LNCaP clone FGC (cell line): Measurements from ENCODE around the gene PLAAT2.
"Not testable (repeated sequence)": the region's sequence is repeated elsewhere in the genome, so short reads cannot be mapped to it uniquely, and the experiment has no call there.

ENCODE experiments used
- DNase-seq: peaks from one replicate; pipeline ENCODE4 v3.0.0-alpha.2; 2011; ENCODE audit warnings: low read depth
- H3K4me3 ChIP-seq: 2 replicates; pipeline ENCODE4 v1.5.1; 2011; ENCODE audit warnings: mild to moderate bottlenecking, low read depth, low read length, control low read depth
- TF ChIP-seq, protein P1 (sequence below): IDR thresholded peaks from 2 replicates; pipeline ENCODE4 v1.5.1; 2012; ENCODE audit warnings: mild to moderate bottlenecking; ENCODE audit not compliant: control insufficient read depth, insufficient read depth; ENCODE audit errors: extremely low read depth

The PLAAT2 gene

DNA sequence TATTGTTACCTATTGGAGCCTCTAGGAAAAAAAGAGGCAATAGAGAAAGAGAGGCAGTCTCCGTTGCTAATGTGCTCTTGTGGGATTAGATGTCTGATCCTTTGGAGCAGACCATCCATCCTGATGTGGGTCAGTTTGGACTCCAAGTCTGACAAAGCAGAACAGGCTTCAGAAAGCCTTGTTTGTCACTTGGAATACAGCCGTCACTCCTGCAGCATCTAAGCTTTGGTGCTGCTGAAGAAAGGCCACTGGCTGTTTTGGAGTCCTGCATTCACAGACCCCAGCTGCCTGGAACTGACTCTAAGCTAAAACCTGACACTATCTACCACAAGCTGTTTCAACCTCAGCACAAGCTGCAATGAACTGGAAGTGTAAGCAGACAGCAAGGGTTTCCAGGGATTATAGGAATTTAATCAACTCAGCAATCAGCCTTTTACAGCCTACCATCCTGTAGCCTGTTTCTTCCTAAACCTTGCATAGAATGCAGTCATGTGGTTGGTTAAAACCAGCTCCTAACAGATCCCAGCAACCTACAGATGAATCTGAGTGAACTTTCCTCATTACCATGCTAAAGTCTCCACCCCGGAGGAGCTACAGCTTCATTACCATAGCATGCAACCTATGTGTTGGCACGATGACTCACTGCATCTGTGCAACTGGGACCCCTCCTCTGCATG is 30.2 kb downstream of the PLAAT2 start:
- H3K4me3 ChIP-seq = no peak overlapping the region
- DNase-seq = no peak
- TF ChIP-seq, protein P1, sequence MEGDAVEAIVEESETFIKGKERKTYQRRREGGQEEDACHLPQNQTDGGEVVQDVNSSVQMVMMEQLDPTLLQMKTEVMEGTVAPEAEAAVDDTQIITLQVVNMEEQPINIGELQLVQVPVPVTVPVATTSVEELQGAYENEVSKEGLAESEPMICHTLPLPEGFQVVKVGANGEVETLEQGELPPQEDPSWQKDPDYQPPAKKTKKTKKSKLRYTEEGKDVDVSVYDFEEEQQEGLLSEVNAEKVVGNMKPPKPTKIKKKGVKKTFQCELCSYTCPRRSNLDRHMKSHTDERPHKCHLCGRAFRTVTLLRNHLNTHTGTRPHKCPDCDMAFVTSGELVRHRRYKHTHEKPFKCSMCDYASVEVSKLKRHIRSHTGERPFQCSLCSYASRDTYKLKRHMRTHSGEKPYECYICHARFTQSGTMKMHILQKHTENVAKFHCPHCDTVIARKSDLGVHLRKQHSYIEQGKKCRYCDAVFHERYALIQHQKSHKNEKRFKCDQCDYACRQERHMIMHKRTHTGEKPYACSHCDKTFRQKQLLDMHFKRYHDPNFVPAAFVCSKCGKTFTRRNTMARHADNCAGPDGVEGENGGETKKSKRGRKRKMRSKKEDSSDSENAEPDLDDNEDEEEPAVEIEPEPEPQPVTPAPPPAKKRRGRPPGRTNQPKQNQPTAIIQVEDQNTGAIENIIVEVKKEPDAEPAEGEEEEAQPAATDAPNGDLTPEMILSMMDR = no peak

DNA sequence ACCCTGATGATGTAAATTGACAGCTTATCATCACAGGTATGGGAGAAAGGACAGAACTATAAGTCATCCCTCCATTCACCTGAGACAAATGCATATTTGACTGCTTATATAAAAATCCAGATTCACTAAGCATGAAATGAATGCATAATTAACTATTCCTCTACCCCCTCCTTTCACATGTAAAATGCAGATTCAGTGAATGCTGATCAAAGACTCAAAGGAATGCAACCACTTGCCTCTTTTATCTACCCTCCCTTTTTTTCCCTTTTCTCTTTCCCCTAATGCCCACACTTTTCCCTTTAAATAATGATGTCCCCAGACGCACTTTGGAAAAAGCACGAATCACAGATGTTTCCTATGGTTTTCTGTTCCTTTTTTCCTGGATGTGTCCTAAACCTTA is 31.1 kb downstream of the PLAAT2 start:
- TF ChIP-seq, protein P1 = no peak
- no peak overlapping the region for H3K4me3 ChIP-seq
- no peak for DNase-seq

- DNase-seq = peak; percentile 36
These were observed 31.9 kb downstream of the PLAAT2 start for GRCh38 chr11:63531074-63531792.

DNA sequence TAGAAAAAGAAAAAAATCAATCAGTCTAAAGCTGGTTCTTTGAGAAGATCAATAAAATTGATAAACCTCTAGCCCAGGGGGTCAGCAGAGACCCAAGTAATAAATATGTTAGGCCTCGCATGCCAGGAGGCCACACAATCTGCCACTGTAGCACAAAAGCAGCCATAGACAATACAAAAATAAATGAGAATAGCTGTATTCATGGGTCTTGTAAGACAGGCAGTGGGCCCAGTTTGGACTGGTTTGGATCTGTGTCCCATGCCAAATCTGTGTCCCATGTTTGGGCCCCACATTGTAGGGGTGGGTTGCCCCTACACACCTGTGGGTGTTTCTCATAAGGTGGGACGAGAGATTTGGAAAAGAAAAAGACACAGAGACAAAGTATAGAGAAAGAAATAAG is 33.2 kb downstream of the PLAAT2 start:
- TF ChIP-seq, protein P1 = no peak
- DNase-seq = no peak
- no peak overlapping the region for H3K4me3 ChIP-seq

More at GRCh38 chr11:63531074-63531792, 31.9 kb downstream of the PLAAT2 start:
- not testable (repeated sequence) for H3K4me3 ChIP-seq

DNA sequence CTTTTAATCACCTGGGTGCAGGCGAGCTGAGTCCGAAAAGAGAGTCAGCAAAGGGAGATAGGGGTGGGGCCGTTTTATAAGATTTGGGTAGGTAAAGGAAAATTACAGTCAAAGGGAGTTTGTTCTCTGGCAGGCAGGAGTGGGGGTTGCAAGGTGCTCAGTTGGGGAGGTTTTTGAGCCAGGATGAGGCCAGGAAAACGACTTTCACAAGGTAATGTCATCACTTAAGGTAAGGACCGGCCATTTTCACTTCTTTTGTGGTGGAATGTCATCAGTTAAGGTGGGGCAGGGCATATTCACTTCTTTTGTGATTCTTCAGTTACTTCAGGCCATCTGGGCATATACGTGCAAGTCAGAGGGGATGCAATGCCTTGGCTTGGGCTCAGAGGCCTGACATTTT is 33.8 kb downstream of the PLAAT2 start:
- not testable (repeated sequence) for H3K4me3 ChIP-seq, DNase-seq

DNA sequence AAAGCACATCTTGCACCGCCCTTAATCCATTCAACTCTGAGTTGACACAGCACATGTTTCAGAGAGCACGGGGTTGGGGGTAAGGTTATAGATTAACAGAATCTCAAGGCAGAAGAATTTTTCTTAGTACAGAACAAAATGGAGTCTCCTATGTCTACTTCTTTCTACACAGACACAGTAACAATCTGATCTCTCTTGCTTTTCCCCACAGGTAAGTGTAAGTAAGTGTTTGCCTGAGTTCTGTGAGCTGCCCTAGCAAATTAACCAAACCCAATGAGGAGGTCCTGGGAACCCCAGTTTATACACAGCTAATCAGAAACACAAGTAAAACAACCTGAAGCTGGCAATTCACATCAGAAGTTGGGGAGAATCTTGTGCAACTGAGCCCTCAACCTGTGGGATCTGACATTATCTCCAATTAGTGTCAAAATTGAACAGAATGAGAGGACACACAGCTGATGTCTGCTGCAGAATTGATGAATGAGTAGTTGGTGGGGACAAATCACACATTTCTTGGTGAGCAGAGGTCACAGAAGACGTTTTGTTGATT is 34.4 kb downstream of the PLAAT2 start:
- DNase-seq, H3K4me3 ChIP-seq: not testable (repeated sequence)

GRCh38 chr11:63528156-63528555 is 35.0 kb downstream of the PLAAT2 start:
- not testable (repeated sequence) for H3K4me3 ChIP-seq, DNase-seq

- DNase-seq = no peak
- H3K4me3 ChIP-seq = no peak overlapping the region
- TF ChIP-seq, protein P1 = no peak
These were observed 35.5 kb downstream of the PLAAT2 start for GRCh38 chr11:63527667-63528066.

DNA sequence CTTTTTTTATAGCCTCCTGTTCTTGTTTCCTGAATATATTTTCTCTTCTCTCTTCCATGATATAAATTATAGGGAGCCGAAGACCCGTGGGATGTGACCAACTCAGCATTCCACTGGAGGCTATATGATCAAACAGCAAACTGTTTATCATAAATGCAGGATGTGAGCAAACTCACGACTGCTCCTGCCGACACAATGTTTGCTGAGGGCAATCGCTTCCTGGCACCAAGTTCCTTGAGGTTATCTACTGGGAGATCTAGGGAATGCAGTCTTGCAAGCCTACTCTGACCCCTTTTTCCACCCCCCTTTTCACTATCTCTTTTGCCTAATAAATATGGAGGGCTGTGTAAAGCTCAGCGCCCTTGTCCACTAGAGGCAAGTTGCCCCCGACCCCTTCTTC is 40.0 kb downstream of the PLAAT2 start:
- H3K4me3 ChIP-seq = no peak overlapping the region
- TF ChIP-seq, protein P1 = no peak
- no peak for DNase-seq
